HG03575 (cell line): Measurements from ENCODE around the gene NTN3.
"Not testable (repeated sequence)": the region's sequence is repeated elsewhere in the genome, so short reads cannot be mapped to it uniquely, and the experiment has no call there.

Source experiments
- ATAC-seq: cut with Tn5 transposase; IDR thresholded peaks from one replicate; pipeline ENCODE4 v1.9.1; 2021; ENCODE audit not compliant: unreplicated experiment, insufficient number of reproducible peaks, low FRiP score; ENCODE audit errors: extremely low read depth

NTN3 gene

GRCh38 chr16:2438121-2438520, 33.0 kb upstream of the NTN3 start:
- no peak for ATAC-seq

- ATAC-seq: no peak
Measured at GRCh38 chr16:2439598-2439997, 31.5 kb upstream of the NTN3 start.

- ATAC-seq: not testable (repeated sequence)
Measured at GRCh38 chr16:2441143-2441804, 29.8 kb upstream of the NTN3 start.

GRCh38 chr16:2443555-2443954, 27.5 kb upstream of the NTN3 start:
- ATAC-seq: no peak

- no peak for ATAC-seq
Measured at GRCh38 chr16:2447920-2448583, 23.0 kb upstream of the NTN3 start.

- no peak for ATAC-seq
Measured at GRCh38 chr16:2449118-2449517, 22.0 kb upstream of the NTN3 start.

GRCh38 chr16:2450535-2450934, 20.6 kb upstream of the NTN3 start:
- no peak for ATAC-seq

GRCh38 chr16:2450975-2451381, 20.1 kb upstream of the NTN3 start:
- no peak for ATAC-seq

GRCh38 chr16:2451851-2452320, 19.2 kb upstream of the NTN3 start:
- no peak for ATAC-seq

GRCh38 chr16:2452650-2453049, 18.4 kb upstream of the NTN3 start:
- no peak for ATAC-seq

GRCh38 chr16:2455081-2455845, 15.8 kb upstream of the NTN3 start:
- ATAC-seq: no peak

- no peak for ATAC-seq
Measured at GRCh38 chr16:2456551-2457153, 14.4 kb upstream of the NTN3 start.

- ATAC-seq: no peak
Measured at GRCh38 chr16:2457267-2457666, 13.8 kb upstream of the NTN3 start.

- no peak for ATAC-seq
Measured at GRCh38 chr16:2457946-2458345, 13.2 kb upstream of the NTN3 start.

GRCh38 chr16:2458887-2459646, 12.0 kb upstream of the NTN3 start:
- no peak for ATAC-seq

- ATAC-seq: no peak
Measured at GRCh38 chr16:2459647-2460390, 11.3 kb upstream of the NTN3 start, which contains the start of gene TEDC2. TEDC2 (plus strand) TSS chr16:2460109; CDS start chr16:2460145, 36 bp downstream.

- ATAC-seq: no peak
Measured at GRCh38 chr16:2460391-2460713, 10.7 kb upstream of the NTN3 start.

- ATAC-seq: no peak
Measured at GRCh38 chr16:2460916-2461315, 10.2 kb upstream of the NTN3 start.
